CD14-positive monocyte (primary cell): ENCODE results near the gene MGAT4A. TPM values are rescaled to one million over a fixed set of nuclear protein-coding genes. Genes with fewer than 3 reads are reported as not detected.
"Not testable (repeated sequence)": the region's sequence is repeated elsewhere in the genome, so short reads cannot be mapped to it uniquely, and the experiment has no call there.

ENCODE experiments used
- DNase-seq, 3 donors: peaks; one replicate each; pipeline ENCODE4 v3.0.0-alpha.2; 2011 to 2022
- H2AFZ ChIP-seq: 2 replicates; pipeline ENCODE4 v1.6.0; 2012; ENCODE audit warnings: mild to moderate bottlenecking, low read depth, low read length, inconsistent platforms; ENCODE audit not compliant: insufficient read depth, poor library complexity, severe bottlenecking
- H3K27ac ChIP-seq, 2 donors: 1 replicate in 1 of 2; 2 replicates in 1 of 2; pipeline ENCODE4 v1.5.1; 2012 to 2013; ENCODE audit warnings: low read length in 2 of 2, control low read depth in 1 of 2, inconsistent platforms in 1 of 2, low read depth in 1 of 2, mild to moderate bottlenecking in 1 of 2
- H3K27me3 ChIP-seq, 2 donors: one replicate each; pipeline versions ENCODE4 v1.6.0 to v1.6.1; 2011 to 2013; ENCODE audit warnings: low read length in 2 of 2; ENCODE audit not compliant: control insufficient read depth in 2 of 2, insufficient read depth in 2 of 2
- H3K36me3 ChIP-seq, 2 donors: replicated peaks in 1 of 2; 1 replicate in 1 of 2; 2 replicates in 1 of 2; pipeline versions ENCODE4 v1.5.1 to v1.6.1; 2012 to 2013; ENCODE audit warnings: low read length in 2 of 2, control low read depth in 1 of 2, inconsistent platforms in 1 of 2, mild to moderate bottlenecking in 1 of 2; ENCODE audit not compliant: insufficient read depth in 2 of 2, control insufficient read depth in 1 of 2
- H3K4me1 ChIP-seq, 2 donors: 1 replicate in 1 of 2; 2 replicates in 1 of 2; pipeline versions ENCODE4 v1.5.1 to v1.6.1; 2012 to 2013; ENCODE audit warnings: low read length in 2 of 2, control low read depth in 1 of 2, inconsistent platforms in 1 of 2, mild to moderate bottlenecking in 1 of 2, moderate library complexity in 1 of 2; ENCODE audit not compliant: insufficient read depth in 2 of 2, control insufficient read depth in 1 of 2
- H3K4me2 ChIP-seq: replicated peaks from 2 replicates; pipeline ENCODE3; 2012; ENCODE audit warnings: low read length, moderate library complexity, mild to moderate bottlenecking; ENCODE audit not compliant: poor library complexity, severe bottlenecking; ENCODE audit errors: extremely low read depth
- H3K4me3 ChIP-seq, 3 experiments: fragments of 200-600 bp in 1 of 3; sonication (generic) in 1 of 3; replicated peaks in 1 of 3; 1 replicate in 2 of 3; 2 replicates in 1 of 3; pipeline ENCODE4 v1.5.1; 2011 to 2013; ENCODE audit warnings: low read length in 3 of 3, mild to moderate bottlenecking in 3 of 3, control low read depth in 2 of 3, low read depth in 2 of 3, inconsistent platforms in 1 of 3, moderate library complexity in 1 of 3
- H3K79me2 ChIP-seq: 2 replicates; pipeline ENCODE4 v1.6.0; 2012; ENCODE audit warnings: mild to moderate bottlenecking, control low read depth, inconsistent platforms, low read length, moderate library complexity; ENCODE audit not compliant: insufficient read depth
- H3K9ac ChIP-seq: 2 replicates; pipeline ENCODE4 v1.6.0; 2017; ENCODE audit warnings: low read length, mild to moderate bottlenecking; ENCODE audit not compliant: insufficient read depth, poor library complexity, severe bottlenecking
- H3K9me3 ChIP-seq, 2 donors: replicated peaks in 1 of 2; 1 replicate in 1 of 2; 2 replicates in 1 of 2; pipeline versions ENCODE4 v1.5.1 to v1.6.1; 2012 to 2013; ENCODE audit warnings: low read length in 2 of 2, control low read depth in 1 of 2; ENCODE audit not compliant: control insufficient read depth in 1 of 2, insufficient read depth in 1 of 2
- H4K20me1 ChIP-seq: 2 replicates; pipeline ENCODE4 v1.6.0; 2012; ENCODE audit warnings: mild to moderate bottlenecking, low read length, control low read depth, moderate library complexity; ENCODE audit not compliant: insufficient read depth
- H3K27ac Mint-ChIP-seq, 7 donors: one replicate each; pipeline ENCODE4 v1.8.0; 2020; ENCODE audit warnings: mild to moderate bottlenecking in 7 of 7, mixed read lengths in 7 of 7, moderate library complexity in 6 of 7, inconsistent platforms in 2 of 7
- H3K27me3 Mint-ChIP-seq, 3 donors: one replicate each; pipeline ENCODE4 v1.8.0; 2021 to 2022; ENCODE audit warnings: low read depth in 3 of 3, mild to moderate bottlenecking in 3 of 3, mixed read lengths in 3 of 3, moderate library complexity in 3 of 3, inconsistent platforms in 1 of 3
- H3K36me3 Mint-ChIP-seq, 2 donors: one replicate each; pipeline ENCODE4 v1.8.0; 2020; ENCODE audit warnings: mixed read lengths in 2 of 2, inconsistent platforms in 1 of 2, mild to moderate bottlenecking in 1 of 2
- H3K4me1 Mint-ChIP-seq: one replicate; pipeline ENCODE4 v1.8.0; 2020; ENCODE audit warnings: mild to moderate bottlenecking, mixed read lengths
- H3K4me3 Mint-ChIP-seq, 2 donors: one replicate each; pipeline ENCODE4 v1.8.0; 2020; ENCODE audit warnings: mild to moderate bottlenecking in 2 of 2, mixed read lengths in 2 of 2, moderate library complexity in 1 of 2
- H3K9me3 Mint-ChIP-seq, 7 donors: one replicate each; pipeline ENCODE4 v1.8.0; 2020 to 2022; ENCODE audit warnings: mixed read lengths in 7 of 7, mild to moderate bottlenecking in 6 of 7, moderate library complexity in 6 of 7, inconsistent platforms in 2 of 7
- WGBS: methylation state at CpG from one replicate; pipeline ENCODE4 v1.1.5; 2013; ENCODE audit warnings: missing lambda C conversion rate; ENCODE audit not compliant: insufficient coverage; 5-methylcytosine and 5-hydroxymethylcytosine counted together
- intact Hi-C, 2 donors: fragments of 100-400 bp; cut with micrococcal nuclease; formaldehyde crosslinking; loops; one replicate each; pipeline versions ENCODE4 v1.15.0 to v1.15.1; 2023
- polyA plus RNA-seq, 3 donors: library from polyadenylated mRNA; depleted of rRNA in 1 of 3; unstranded in 2 of 3; stranded (reverse) in 1 of 3; fragments of 300-500 nt in 2 of 3; fragments of >200 nt in 1 of 3; fragmentation: Illumina TruSeq in 2 of 3; gene quantifications; 1 replicate in 2 of 3; 2 replicates in 1 of 3; pipeline ENCODE4 v1.2.3, GENCODE V29; 2012 to 2021
- TF ChIP-seq, protein P1 (sequence below): fragments of 200-600 bp; IDR thresholded peaks from one replicate; pipeline ENCODE4 v1.8.0; 2022; ENCODE audit warnings: antibody characterized with exemption, mild to moderate bottlenecking

MGAT4A gene
- polyA plus RNA-seq, 3 donors: 24.3 to 35.9 (median 35.1) TPM

DNA sequence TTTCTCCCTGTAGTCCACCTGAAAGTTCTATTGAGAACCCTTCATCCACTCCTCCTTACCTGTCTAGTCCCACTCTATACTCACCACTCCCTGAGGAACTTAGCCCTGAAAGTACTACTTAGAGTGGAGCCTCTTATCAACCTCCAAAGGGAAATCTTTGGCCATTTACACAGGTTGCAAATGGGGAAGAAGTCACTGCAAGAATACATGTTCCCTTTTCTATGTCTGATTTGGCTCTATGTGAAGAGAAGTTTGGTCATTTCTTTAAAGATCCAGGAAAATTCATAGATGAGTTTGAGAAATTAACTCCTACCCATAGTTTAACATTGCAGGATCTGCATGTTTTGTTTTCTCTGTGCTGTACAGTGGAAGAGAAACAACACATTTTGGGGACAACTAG is 22.9 kb upstream of the MGAT4A start:
- Histone ChIP-seq H3K79me2 (no peaks in the 10 kb centered on the region), H3K4me1 (peaks cover 45 to 46% of the 10 kb centered on the region in 2 donors), H3K4me2 (no peak overlapping the region), H3K27me3 (no peaks in the 10 kb centered on the region), H3K9ac (no peak overlapping the region), H3K27ac (no peak overlapping the region), H3K4me3 (no peak overlapping the region), H3K36me3 (no peaks in the 10 kb centered on the region), H3K9me3 (no peaks in the 10 kb centered on the region), H4K20me1 (no peaks in the 10 kb centered on the region), H2AFZ (no peak overlapping the region)
- Mint-ChIP-seq H3K27me3 (no peaks in the 10 kb centered on the region), H3K4me3 (no peak overlapping the region), H3K36me3 (peaks cover 2 to 4% of the 10 kb centered on the region in 2 donors), H3K4me1 (peaks cover 45% of the 10 kb centered on the region), H3K27ac (peak overlapping the region in 1 of 7 donors; percentile 1), H3K9me3 (peaks cover 0 to 2% (median 0%) of the 10 kb centered on the region in 7 donors)
- intact Hi-C loops: no loop called here
- TF ChIP-seq, protein P1, sequence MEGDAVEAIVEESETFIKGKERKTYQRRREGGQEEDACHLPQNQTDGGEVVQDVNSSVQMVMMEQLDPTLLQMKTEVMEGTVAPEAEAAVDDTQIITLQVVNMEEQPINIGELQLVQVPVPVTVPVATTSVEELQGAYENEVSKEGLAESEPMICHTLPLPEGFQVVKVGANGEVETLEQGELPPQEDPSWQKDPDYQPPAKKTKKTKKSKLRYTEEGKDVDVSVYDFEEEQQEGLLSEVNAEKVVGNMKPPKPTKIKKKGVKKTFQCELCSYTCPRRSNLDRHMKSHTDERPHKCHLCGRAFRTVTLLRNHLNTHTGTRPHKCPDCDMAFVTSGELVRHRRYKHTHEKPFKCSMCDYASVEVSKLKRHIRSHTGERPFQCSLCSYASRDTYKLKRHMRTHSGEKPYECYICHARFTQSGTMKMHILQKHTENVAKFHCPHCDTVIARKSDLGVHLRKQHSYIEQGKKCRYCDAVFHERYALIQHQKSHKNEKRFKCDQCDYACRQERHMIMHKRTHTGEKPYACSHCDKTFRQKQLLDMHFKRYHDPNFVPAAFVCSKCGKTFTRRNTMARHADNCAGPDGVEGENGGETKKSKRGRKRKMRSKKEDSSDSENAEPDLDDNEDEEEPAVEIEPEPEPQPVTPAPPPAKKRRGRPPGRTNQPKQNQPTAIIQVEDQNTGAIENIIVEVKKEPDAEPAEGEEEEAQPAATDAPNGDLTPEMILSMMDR: no peak
- DNase-seq: peak in 1 of 3 donors; percentile 49

DNA sequence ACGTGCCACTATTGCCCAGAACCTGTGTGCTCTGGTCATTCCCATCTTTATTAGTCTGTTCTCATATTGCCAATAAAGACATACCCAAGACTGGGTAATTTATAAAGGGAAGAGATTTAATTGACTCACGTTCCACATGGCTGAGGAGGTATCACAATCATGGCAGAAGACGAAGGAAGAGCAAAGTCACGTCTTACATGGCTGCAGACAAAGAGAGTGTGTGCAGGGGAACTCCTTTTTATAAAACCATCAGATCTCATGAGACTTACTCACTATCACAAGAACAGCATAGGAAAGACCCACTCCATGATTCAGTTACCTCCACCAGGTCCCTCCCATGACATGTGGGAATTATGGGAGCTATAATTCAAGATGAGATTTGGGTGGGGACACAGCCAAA is 21.8 kb upstream of the MGAT4A start:
- H3K4me1 Mint-ChIP-seq: peaks cover 47% of the 10 kb centered on the region

More for the DNA sequence above, 21.8 kb upstream of the MGAT4A start:
- H3K36me3 Mint-ChIP-seq, H3K79me2 ChIP-seq, H3K36me3 ChIP-seq, H4K20me1 ChIP-seq, H3K27me3 Mint-ChIP-seq, H3K27ac ChIP-seq, DNase-seq, H3K9me3 ChIP-seq, H3K9me3 Mint-ChIP-seq, H3K9ac ChIP-seq, H3K4me2 ChIP-seq, H2AFZ ChIP-seq, H3K4me3 Mint-ChIP-seq, intact Hi-C loops, H3K4me3 ChIP-seq, H3K27ac Mint-ChIP-seq, H3K27me3 ChIP-seq: not testable (repeated sequence)
- WGBS: no CpG with 5 or more reads among the region's 4 CpGs
- peaks cover 45 to 46% of the 10 kb centered on the region in 2 donors for H3K4me1 ChIP-seq
